ENCODE results near the gene ARHGEF2.
"Not testable (repeated sequence)": the region's sequence is repeated elsewhere in the genome, so short reads cannot be mapped to it uniquely, and the experiment has no call there.

Gene ARHGEF2

DNA sequence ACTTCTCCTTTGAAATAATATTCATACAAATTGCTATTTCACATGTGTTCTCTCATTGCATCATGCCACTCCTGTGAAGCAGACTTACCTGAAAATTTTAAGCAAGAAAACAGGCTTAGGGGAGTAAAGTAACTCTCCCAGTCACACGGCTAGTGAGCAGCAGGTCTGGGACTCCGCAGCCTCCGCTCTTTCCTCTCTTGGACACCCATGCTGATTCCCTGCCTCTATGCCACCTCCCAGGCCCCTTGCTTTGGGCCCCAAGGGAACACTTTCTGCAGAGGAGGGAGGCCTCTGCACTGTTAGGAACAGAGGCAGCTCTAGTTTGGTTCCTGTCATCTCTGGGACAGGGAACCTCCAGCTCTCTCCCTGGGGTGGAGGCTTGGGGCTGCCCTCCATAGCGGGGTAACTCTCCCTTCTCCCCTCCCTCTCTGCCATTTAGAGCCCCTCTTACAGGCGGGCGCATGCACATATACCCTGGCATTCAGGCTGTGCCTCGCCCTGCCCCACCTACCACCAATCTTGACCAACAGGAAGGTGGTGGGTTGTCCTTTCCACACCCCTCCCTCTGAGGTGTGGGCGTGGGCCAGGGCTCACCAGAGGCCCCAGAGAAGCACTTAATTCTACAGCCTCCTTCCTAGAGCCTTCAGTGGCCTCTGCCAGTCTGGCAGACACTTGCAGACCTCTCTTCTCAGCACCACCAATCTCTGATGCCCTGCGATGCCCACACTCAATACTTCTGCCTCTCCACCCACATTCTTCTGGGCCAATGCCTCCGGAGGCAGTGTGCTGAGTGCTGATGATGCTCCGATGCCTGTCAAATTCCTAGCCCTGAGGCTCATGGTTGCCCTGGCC is 37.1 kb downstream of the ARHGEF2 start, which contains the start of gene RXFP4:
RXFP4 (plus strand) TSS at position 646 of the 852 bp plus-strand sequence; CDS start at position 718, 72 bp downstream.
- peak; percentile 66 for DNase-seq

GRCh38 chr1:155940482-155940992 is 37.8 kb downstream of the ARHGEF2 start:
- peak; percentile 84 for DNase-seq

GRCh38 chr1:155938220-155938627 is 40.1 kb downstream of the ARHGEF2 start:
- peak; percentile 81 for DNase-seq

DNA sequence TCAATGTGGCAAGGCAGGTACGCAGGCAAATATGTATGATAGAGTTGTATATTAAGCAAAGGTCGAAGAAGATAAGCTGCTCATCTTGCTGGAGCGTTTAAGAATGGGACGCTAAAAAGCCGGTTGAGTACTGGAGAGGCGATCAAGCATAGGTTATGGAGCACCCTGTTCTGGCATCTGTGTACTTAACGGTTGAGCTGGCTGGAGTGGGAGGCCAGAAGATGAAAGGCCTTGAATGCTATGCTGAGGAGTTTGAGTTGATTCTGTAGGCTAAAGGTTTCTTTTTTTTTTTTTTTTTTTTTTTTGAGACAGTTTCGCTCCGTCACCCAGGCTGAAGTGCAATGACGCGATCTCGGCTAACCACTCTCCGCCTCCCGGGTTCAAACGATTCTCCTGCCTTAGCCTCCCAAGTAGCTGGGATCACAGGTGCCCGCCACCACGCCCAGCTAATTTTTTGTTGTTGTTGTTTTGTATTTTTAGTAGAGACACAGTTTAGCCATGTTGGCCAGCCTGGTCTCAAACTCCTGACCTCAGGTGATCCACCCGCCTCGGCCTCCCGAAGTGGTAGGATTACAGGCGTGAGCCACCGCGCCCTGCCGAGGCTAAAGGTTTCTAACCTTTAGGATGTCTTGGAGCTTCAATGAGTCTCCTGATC is 43.3 kb downstream of the ARHGEF2 start:
- DNase-seq: peak; percentile 56

DNA sequence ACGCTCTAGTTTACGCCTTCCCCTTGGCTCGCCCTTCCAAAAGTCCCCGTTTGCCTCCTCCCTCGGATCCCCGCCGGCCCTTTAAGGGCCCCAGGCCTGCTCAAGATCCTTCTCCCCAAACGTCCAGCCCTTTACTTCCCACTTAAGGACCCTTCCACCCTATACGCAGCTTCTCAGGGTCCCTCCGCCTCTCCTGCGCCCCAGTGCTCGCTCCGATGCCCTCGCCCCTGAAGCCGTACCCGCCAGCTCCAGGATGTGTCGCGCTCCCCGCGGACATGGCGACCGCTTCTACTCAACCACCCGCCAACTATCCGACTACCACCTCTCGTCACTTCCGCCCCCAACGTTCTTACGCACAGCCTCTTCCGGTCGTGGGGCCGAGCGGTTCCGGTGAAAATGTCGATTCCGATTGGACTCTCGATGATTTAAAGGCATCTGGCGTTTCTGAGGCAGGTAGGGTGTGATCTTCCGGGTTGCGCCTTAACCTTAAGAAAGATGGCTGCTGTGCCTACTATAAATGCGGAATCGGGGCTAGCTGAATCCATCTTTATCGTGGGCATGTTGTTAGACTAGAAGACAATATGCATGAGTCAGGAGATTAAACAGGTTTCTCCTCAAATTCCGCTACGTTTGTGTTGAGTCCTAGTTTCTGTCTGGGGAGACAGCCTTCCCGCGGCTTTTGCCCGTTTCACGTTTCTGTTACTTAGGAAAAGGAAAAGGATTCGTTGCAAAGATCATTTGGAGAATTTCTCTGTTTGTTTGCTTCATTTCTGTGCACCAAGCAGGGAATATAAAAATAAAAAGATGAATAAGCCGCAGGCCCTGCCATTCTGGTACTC is 44.0 kb downstream of the ARHGEF2 start, which contains the start of gene KHDC4:
KHDC4 (minus strand) TSS at position 317 of the 839 bp plus-strand sequence; CDS start at position 277, 40 bp downstream.
- DNase-seq: peak; percentile 100

DNA sequence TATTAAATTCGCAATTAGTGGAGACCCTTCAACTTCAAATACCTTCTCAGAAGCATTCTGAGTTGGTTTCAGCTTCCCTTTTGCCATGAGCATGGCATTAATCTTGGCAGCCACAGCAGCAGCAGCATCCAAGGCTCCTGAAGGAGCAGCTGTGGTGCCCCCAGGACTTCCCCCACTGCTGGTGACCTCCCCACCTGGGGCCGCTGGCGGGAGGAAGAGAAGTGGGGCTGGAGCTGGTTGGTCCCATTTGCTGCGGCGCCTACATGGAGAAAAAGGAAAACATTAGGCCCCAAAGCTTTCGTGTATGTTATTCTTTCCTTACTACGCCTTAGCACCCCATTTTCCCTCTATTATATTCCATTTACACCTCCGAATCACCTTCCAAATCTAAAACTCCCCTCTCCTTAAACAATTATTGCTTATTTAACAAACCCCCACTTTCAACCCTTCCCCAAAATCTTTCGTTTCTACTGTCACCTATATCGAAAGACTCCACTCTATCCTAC is 44.7 kb downstream of the ARHGEF2 start:
- DNase-seq: peak; percentile 34

DNA sequence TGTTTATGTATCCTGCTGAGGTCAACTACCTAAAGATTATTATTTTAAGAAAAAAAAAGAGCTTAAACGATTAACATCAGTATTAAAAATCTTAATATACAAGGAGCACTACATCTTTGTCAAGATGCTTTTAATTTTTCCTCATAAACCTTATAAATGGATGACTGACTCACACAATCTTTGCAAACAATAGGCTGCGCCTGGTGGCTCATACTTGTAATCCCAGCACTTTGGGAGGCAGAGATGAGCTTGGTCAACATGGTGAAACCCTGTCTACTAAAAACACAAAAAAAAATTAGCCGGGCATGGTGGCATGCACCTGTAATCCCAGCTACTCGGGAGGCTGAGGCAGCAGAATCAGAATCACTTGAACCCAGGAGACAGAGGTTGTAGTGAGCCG is 45.9 kb downstream of the ARHGEF2 start:
- no peak for DNase-seq

GRCh38 chr1:155932081-155932480 is 46.3 kb downstream of the ARHGEF2 start:
- DNase-seq: no peak

DNA sequence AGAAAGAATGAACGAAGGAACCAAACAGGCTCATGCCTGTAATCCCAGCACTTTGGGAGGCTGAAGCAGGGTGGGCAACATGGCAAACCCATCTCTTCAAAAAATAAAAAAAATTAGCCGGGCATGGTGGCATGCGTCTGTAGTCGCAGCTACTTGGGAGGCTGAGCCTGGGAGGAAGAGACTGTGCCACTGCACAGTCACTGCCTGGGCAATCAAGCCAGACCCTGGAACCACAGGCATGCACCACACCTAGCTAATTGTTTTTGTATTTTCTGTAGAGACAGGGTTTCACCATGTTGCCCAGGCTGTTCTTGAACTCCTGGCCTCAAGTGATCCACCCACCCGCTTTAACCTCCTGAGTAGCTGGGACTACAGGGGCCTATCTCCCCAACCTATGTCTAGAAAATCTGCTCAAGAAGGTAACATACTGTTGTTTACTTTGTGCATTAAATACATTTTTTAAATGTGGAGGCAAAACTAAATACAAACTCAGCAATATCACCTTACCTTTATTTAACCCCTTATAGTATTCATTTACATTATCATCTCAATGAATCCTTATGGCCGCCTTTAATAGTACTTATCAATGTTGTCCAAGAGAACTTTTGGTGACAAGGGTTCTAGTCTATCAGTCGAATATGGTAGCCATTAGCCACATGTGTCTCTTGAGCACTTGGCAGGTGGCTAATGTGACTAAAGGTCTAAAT is 46.9 kb downstream of the ARHGEF2 start:
- DNase-seq: no peak

GRCh38 chr1:155930725-155931124 is 47.6 kb downstream of the ARHGEF2 start:
- not testable (repeated sequence) for DNase-seq

GRCh38 chr1:155929057-155929456 is 49.3 kb downstream of the ARHGEF2 start:
- DNase-seq: no peak

DNA sequence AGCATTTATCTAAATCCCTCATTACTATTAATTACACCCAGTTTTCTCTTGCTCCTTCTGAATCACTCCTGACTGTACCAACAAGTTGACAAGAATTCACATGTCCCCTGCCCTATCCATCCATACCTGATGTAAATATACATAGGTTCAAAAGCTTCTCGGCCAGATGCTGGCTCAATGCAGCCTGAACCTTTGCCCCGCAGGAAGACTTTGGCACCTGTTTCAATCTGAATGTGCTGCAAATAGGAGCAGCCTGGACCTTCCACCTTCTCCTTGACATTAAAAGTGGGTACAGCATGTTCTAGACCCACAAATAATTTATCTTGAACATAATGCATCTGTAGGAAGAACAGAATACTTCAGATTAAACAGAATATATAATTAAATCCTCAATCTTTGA is 52.8 kb downstream of the ARHGEF2 start:
- DNase-seq: no peak

- DNase-seq: no peak
Observed at GRCh38 chr1:155920717-155921116, 57.6 kb downstream of the ARHGEF2 start.

DNA sequence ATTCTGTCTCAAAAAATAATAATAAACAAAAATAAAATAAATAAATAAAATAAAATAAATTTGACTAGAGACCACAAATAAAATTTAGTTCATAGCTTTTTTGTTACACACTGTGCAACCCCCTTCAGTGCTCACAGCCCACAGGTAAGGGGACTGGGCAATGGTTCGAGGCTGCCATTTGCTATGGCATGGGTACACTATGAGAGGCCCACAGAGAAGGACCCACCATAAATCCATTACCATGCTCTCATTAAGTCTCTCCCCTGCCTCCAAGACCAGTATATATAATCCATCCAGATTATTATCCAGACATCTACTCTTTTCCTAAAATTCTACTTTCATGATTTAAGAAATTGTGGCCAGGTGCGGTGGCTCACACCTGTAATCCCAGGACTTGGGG is 58.5 kb downstream of the ARHGEF2 start:
- DNase-seq: no peak

- no peak for DNase-seq
Observed at GRCh38 chr1:155918660-155919059, 59.7 kb downstream of the ARHGEF2 start.

GRCh38 chr1:155913969-155914757 is 64.2 kb downstream of the ARHGEF2 start:
- DNase-seq: no peak

DNA sequence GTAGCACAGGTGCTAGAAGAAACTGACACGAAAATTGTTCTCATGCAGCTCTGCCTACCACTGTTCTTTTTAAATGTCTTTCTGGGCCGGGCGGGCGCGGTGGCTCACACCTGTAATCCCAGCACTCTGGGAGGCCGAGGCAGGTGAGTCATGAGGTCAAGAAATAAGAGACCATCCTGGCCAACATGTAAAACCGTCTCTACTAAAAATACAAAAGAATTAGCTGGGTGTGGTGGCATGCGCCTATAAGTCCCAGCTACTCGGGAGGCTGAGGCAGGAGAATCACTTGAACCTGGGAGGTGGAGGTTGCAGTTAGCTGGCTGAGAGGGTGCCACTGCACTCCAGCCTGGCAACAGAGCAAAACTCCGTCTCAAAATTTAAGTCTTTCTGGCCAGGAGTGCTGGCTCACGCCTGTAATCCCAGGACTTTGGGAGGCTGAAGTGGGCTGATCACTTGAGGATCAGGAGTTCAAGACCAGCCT is 66.3 kb downstream of the ARHGEF2 start:
- DNase-seq: peak; percentile 45

GRCh38 chr1:155911156-155912055 is 66.9 kb downstream of the ARHGEF2 start, which contains the start of gene RIT1:
Gene RIT1 (minus strand): TSS chr1:155911349. CDS start chr1:155910761, 588 bp downstream.
- DNase-seq: peak; percentile 90

DNA sequence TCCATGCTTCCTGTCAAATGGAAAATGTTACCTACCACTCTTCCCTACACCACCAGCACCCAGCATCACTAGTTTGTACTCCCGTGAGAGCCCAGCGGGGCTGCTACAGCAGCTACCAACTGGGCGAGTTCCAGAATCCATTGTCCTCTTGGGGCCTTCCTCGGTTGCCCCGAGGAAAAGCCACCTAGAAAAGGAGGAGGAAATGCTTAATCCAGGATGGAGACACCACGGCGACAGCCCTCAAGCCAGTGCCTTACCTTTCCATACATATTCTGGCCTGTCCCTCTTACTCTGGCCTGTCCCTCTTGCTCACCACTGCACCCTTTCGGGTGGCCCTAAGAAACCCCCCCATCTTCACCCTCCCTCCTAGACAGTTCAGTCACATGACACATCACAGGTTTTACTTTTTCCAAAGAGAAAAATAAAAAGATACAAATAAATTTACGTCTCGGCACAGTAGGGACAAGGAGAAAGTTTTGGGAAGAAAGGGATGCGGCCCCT is 67.7 kb downstream of the ARHGEF2 start:
- DNase-seq: peak; percentile 61

Measured in NCI-H69 (cell line).